Activated CD8-positive, alpha-beta memory T cell treated with anti-CD3 and anti-CD28 coated beads, Interleukin-2, amount 50 U/mL, for 1 hour (primary cell): ENCODE data around the gene CAMK1.

Experiments
- DNase-seq: peaks from one replicate; pipeline ENCODE4 v3.0.0-alpha.2; 2020; ENCODE audit errors: extremely low read depth

The CAMK1 gene

DNA sequence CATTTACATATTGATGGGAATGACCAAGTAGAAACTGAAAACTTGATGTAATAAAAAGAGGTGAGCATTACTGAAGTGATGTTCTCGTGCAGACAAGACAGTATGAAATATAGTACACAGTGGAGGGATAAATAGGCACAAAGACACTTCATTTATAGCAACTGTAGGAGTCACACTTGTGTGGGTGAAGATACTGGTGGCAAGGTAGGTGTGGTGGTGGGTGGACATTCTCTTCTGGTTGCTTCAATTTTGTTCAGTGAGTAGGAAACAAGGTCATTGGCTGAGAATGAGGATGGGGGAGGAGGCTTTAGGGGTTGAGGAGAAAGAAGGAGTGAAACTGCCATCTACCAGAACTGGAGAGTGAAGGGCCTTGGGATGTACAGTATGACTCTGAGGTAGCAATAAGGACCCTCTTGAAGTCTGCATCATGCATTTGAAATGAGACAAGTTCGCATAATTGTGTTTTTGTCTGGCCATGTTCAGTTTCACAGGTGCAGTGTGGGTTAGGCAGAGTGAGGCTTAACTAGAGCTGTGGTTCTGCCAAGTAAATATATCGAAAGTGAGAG is 59.5 kb downstream of the CAMK1 start:
- DNase-seq = no peak
